GM23338 (cell line): Measurements from ENCODE around the gene SCRT2. TPM values are rescaled to one million over a fixed set of nuclear protein-coding genes. Genes with fewer than 3 reads are reported as not detected.

Experiments
- ATAC-seq: fragments of 200-7000 bp; cut with Tn5 transposase; 3 replicates; pipeline ENCODE4 v1.9.1; 2020
- DNase-seq: peaks from one replicate; pipeline ENCODE4 v3.0.0-alpha.2; 2015; ENCODE audit warnings: low spot score
- H2AFZ ChIP-seq: fragments of 200-600 bp; sonication (generic); 2 replicates; pipeline ENCODE4 v1.8.0; 2016; ENCODE audit warnings: antibody characterized with exemption, mild to moderate bottlenecking, moderate library complexity
- H3F3A ChIP-seq: fragments of 200-600 bp; sonication (generic); replicated peaks from 2 replicates; pipeline ENCODE4 v1.8.0; 2017; ENCODE audit warnings: antibody characterized with exemption, mixed run types, low read depth
- H3K27ac ChIP-seq: fragments of 200-600 bp; sonication (generic); 2 replicates; pipeline ENCODE4 v1.6.1; 2016; ENCODE audit warnings: low read depth
- H3K27me3 ChIP-seq: fragments of 200-600 bp; sonication (generic); 2 replicates; pipeline ENCODE4 v1.8.0; 2016; ENCODE audit warnings: mild to moderate bottlenecking, mixed run types, moderate library complexity; ENCODE audit not compliant: insufficient read depth
- H3K36me3 ChIP-seq: fragments of 200-600 bp; sonication (generic); 2 replicates; pipeline ENCODE4 v1.8.0; 2016; ENCODE audit warnings: mild to moderate bottlenecking; ENCODE audit not compliant: insufficient read depth
- H3K4me1 ChIP-seq: fragments of 200-600 bp; sonication (generic); 2 replicates; pipeline ENCODE4 v1.8.0; 2016; ENCODE audit warnings: mild to moderate bottlenecking, moderate library complexity; ENCODE audit not compliant: insufficient read depth
- H3K4me2 ChIP-seq: fragments of 200-600 bp; sonication (generic); 2 replicates; pipeline ENCODE4 v1.7.1; 2017; ENCODE audit warnings: mixed run types
- H3K4me3 ChIP-seq: fragments of 200-600 bp; sonication (generic); 2 replicates; pipeline ENCODE4 v1.6.1; 2016; ENCODE audit warnings: mixed run types
- H3K79me2 ChIP-seq: fragments of 200-600 bp; sonication (generic); replicated peaks from 2 replicates; pipeline ENCODE4 v1.8.0; 2017; ENCODE audit warnings: mild to moderate bottlenecking; ENCODE audit not compliant: insufficient read depth
- H3K9me2 ChIP-seq: fragments of 200-600 bp; sonication (generic); 2 replicates; pipeline ENCODE4 v1.8.0; 2017; ENCODE audit not compliant: insufficient read depth
- H4K20me1 ChIP-seq: fragments of 200-600 bp; sonication (generic); replicated peaks from 2 replicates; pipeline ENCODE4 v1.8.0; 2017; ENCODE audit warnings: mild to moderate bottlenecking; ENCODE audit not compliant: insufficient read depth
- H3K27ac Mint-ChIP-seq: 2 replicates; pipeline ENCODE4 v1.8.0; 2020; ENCODE audit warnings: inconsistent platforms, mild to moderate bottlenecking, moderate library complexity, mixed read lengths
- H3K27me3 Mint-ChIP-seq: 3 replicates; pipeline ENCODE4 v1.8.0; 2022; ENCODE audit warnings: low read depth, mild to moderate bottlenecking, moderate library complexity, mixed read lengths, inconsistent platforms; ENCODE audit not compliant: insufficient read depth, poor library complexity
- H3K36me3 Mint-ChIP-seq: 3 replicates; pipeline ENCODE4 v1.8.0; 2021; ENCODE audit warnings: low read depth, mild to moderate bottlenecking, inconsistent platforms, moderate library complexity, mixed read lengths
- H3K4me1 Mint-ChIP-seq: 3 replicates; pipeline ENCODE4 v1.8.0; 2020; ENCODE audit warnings: mild to moderate bottlenecking, inconsistent platforms, mixed read lengths
- H3K4me3 Mint-ChIP-seq: 3 replicates; pipeline ENCODE4 v1.8.0; 2021; ENCODE audit warnings: moderate library complexity, mild to moderate bottlenecking, inconsistent platforms, mixed read lengths
- H3K9me3 Mint-ChIP-seq: 3 replicates; pipeline ENCODE4 v1.8.0; 2020; ENCODE audit warnings: moderate library complexity, mild to moderate bottlenecking, inconsistent platforms, mixed read lengths
- CREB1 ChIP-seq: fragments of 250-450 bp; sonication (Bioruptor Pico); IDR thresholded peaks from 2 replicates; pipeline ENCODE4 v1.5.0; 2020; ENCODE audit warnings: low read depth, mild to moderate bottlenecking, moderate library complexity
- JUNB ChIP-seq: IDR thresholded peaks from one replicate; pipeline ENCODE4 v1.6.1; 2016; ENCODE audit warnings: antibody characterized with exemption; ENCODE audit not compliant: unreplicated experiment
- NANOG ChIP-seq: IDR thresholded peaks from 2 replicates; pipeline ENCODE4 v1.6.1; 2016; ENCODE audit warnings: antibody characterized with exemption, borderline replicate concordance
- STAT1 ChIP-seq: IDR thresholded peaks from one replicate; pipeline ENCODE4 v1.6.1; 2016; ENCODE audit warnings: antibody characterized with exemption; ENCODE audit not compliant: unreplicated experiment
- polyA plus RNA-seq: library from polyadenylated mRNA; unstranded; fragments of >200 nt; fragmentation: Nextera tagmentation; extraction: Ambion mirVana; gene quantifications from 2 replicates; pipeline ENCODE4 v1.2.1, GENCODE V29; 2016
- total RNA-seq: library from RNA; depleted of rRNA; stranded (reverse); fragments of >200 nt; shearing (Covaris generic); gene quantifications from 2 replicates; pipeline ENCODE4 v1.2.3, GENCODE V29; 2014
- TF ChIP-seq, protein P1 (sequence below), 2 experiments: fragments of 200-600 bp in 1 of 2; sonication (generic) in 1 of 2; conservative IDR thresholded peaks; 2 replicates each; pipeline versions ENCODE4 v1.5.1 to v1.6.1; 2016 to 2017; ENCODE audit warnings: antibody characterized with exemption in 2 of 2, low read depth in 2 of 2, mild to moderate bottlenecking in 2 of 2, moderate library complexity in 1 of 2

The SCRT2 gene
- total and polyA plus RNA-seq, 2 experiments from 2014 or later = 0.31 TPM; not detected in 1

DNA sequence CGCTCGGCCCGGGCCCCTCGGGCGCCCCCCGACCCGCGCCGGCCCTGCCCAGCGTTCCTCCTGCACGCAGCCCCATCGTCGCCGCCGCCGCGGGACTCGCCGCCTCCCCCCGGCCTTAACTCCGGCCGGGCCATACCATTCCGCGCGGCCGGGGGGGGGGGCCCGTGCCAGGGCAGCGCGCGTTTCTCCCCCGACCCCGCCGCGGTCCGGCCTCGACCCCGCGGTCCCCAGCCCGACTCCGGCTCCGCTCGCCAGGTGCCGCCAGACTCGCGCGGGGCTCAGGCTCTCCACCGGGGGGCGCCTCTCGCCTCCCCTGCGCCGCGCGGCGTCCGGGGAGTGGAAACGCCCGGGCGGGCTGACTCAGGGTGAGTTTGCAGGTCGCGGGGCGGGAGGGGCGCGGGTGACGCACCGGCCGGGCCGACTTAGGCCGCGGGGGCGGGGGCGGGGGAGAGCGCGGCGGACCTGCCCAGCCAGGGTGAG is 22.5 kb downstream of the SCRT2 start, which contains the start of gene SRXN1:
SRXN1 (minus strand) TSS at position 91 of the 480 bp plus-strand sequence; CDS start at position 76, 15 bp downstream.
- Histone ChIP-seq H3K4me3 (peak within 1 kb of the TSS; percentile 64), H3K27ac (no peak within 1 kb of the TSS), H3K79me2 (0 out of 2 replicates have a peak, but pooled peaks cover 3% of the 10 kb centered on the region), H2AFZ (0 out of 2 replicates have a peak within 1 kb of the TSS, but pooled peaks have one; percentile 66), H3K27me3 (peaks cover 13% of the 10 kb centered on the region), H3K4me1 (peaks cover 44% of the 10 kb centered on the region), H3K9me2 (no peaks in the 10 kb centered on the region), H4K20me1 (no peaks in the 10 kb centered on the region; the same call in 1 of the 2 replicates), H3K36me3 (no peaks in the 10 kb centered on the region), H3F3A (peaks cover 14% of the 10 kb centered on the region), H3K4me2 (peak within 1 kb of the TSS; percentile 89)
- DNase-seq (peak; percentile 93), ATAC-seq (peak; percentile 84)
- peak within 1 kb of the TSS; percentile 79 for H3K4me3 Mint-ChIP-seq
- no peaks in the 10 kb centered on the region; the same call in 2 of the 3 replicates for H3K9me3 Mint-ChIP-seq
- H3K27ac Mint-ChIP-seq = peak within 1 kb of the TSS; percentile 34; the same call in 1 of the 2 replicates
- TF ChIP-seq CREB1 (CRISPR knock-in tag) (0 out of 2 replicates have a peak, but pooled peaks have one; percentile 16), NANOG (no peak), STAT1 (no peak), JUNB (no peak)
- TF ChIP-seq, protein P1, sequence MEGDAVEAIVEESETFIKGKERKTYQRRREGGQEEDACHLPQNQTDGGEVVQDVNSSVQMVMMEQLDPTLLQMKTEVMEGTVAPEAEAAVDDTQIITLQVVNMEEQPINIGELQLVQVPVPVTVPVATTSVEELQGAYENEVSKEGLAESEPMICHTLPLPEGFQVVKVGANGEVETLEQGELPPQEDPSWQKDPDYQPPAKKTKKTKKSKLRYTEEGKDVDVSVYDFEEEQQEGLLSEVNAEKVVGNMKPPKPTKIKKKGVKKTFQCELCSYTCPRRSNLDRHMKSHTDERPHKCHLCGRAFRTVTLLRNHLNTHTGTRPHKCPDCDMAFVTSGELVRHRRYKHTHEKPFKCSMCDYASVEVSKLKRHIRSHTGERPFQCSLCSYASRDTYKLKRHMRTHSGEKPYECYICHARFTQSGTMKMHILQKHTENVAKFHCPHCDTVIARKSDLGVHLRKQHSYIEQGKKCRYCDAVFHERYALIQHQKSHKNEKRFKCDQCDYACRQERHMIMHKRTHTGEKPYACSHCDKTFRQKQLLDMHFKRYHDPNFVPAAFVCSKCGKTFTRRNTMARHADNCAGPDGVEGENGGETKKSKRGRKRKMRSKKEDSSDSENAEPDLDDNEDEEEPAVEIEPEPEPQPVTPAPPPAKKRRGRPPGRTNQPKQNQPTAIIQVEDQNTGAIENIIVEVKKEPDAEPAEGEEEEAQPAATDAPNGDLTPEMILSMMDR (conservative IDR thresholded peaks at IDR 0.05; ENCODE audit: low read depth in 2 of 2) = peak; percentile 47 to 85
- H3K4me1 Mint-ChIP-seq = peaks cover 53% of the 10 kb centered on the region
- peaks cover 27% of the 10 kb centered on the region for H3K36me3 Mint-ChIP-seq
- H3K27me3 Mint-ChIP-seq = peaks cover 6% of the 10 kb centered on the region

GRCh38 chr20:652615-653109 is 22.9 kb downstream of the SCRT2 start:
- Histone ChIP-seq H3K27me3 (peaks cover 13% of the 10 kb centered on the region), H3K4me2 (peak overlapping the region; percentile 89), H3F3A (peaks cover 14% of the 10 kb centered on the region), H4K20me1 (no peaks in the 10 kb centered on the region; the same call in 1 of the 2 replicates), H3K27ac (no peak overlapping the region), H3K9me2 (no peaks in the 10 kb centered on the region), H3K36me3 (no peaks in the 10 kb centered on the region), H2AFZ (0 out of 2 replicates have a peak overlapping the region, but pooled peaks have one; percentile 52), H3K4me1 (peaks cover 39% of the 10 kb centered on the region), H3K79me2 (0 out of 2 replicates have a peak, but pooled peaks cover 3% of the 10 kb centered on the region), H3K4me3 (peak overlapping the region; percentile 64)
- Mint-ChIP-seq H3K27ac (0 out of 2 replicates have a peak overlapping the region, but pooled peaks have one; percentile 34), H3K4me1 (peaks cover 48% of the 10 kb centered on the region), H3K9me3 (peaks cover 3% of the 10 kb centered on the region; the same call in 1 of the 3 replicates), H3K36me3 (peaks cover 32% of the 10 kb centered on the region), H3K4me3 (peak overlapping the region; percentile 79), H3K27me3 (peaks cover 6% of the 10 kb centered on the region)
- DNase-seq (no peak), ATAC-seq (peak; percentile 8; the same call in 2 of the 3 replicates)
- no peak for TF ChIP-seq CREB1 (CRISPR knock-in tag)
- no peak for TF ChIP-seq JUNB
